Thymus (tissue), 11 donors: ENCODE data around the gene C1orf105. TPM values are rescaled to one million over a fixed set of nuclear protein-coding genes. Genes with fewer than 3 reads are reported as not detected.
A peak's percentile ranks its signal among the peaks of the same experiment; 100 is the strongest.

Source experiments
- DNase-seq, 9 donors: peaks; one replicate each; pipeline ENCODE4 v3.0.0-alpha.2; 2013; ENCODE audit warnings: low spot score in 9 of 9, low read depth in 6 of 9, missing footprints in 1 of 9
- H3K27ac ChIP-seq, 2 donors: one replicate each; pipeline ENCODE4 v1.5.1; 2013; ENCODE audit warnings: control low read depth in 1 of 2, low read depth in 1 of 2, low read length in 1 of 2, mild to moderate bottlenecking in 1 of 2, moderate library complexity in 1 of 2
- H3K27me3 ChIP-seq, 2 donors: one replicate each; pipeline ENCODE4 v1.5.1; 2013; ENCODE audit warnings: low read length in 1 of 2; ENCODE audit not compliant: control insufficient read depth in 2 of 2, insufficient read depth in 1 of 2
- H3K36me3 ChIP-seq, 2 donors: one replicate each; pipeline ENCODE4 v1.5.1; 2013; ENCODE audit warnings: low read length in 1 of 2, mild to moderate bottlenecking in 1 of 2, moderate library complexity in 1 of 2; ENCODE audit not compliant: control insufficient read depth in 2 of 2, insufficient read depth in 2 of 2
- H3K4me1 ChIP-seq, 2 donors: one replicate each; pipeline ENCODE4 v1.5.1; 2013; ENCODE audit warnings: low read length in 2 of 2; ENCODE audit not compliant: control insufficient read depth in 2 of 2, insufficient read depth in 2 of 2
- H3K4me3 ChIP-seq, 2 donors: one replicate each; pipeline ENCODE4 v1.5.1; 2013; ENCODE audit warnings: low read length in 2 of 2, control low read depth in 1 of 2, mild to moderate bottlenecking in 1 of 2
- H3K9me3 ChIP-seq, 2 donors: one replicate each; pipeline ENCODE4 v1.5.1; 2013; ENCODE audit warnings: low read length in 1 of 2, mild to moderate bottlenecking in 1 of 2; ENCODE audit not compliant: control insufficient read depth in 2 of 2, insufficient read depth in 1 of 2
- WGBS: extraction: QIAGEN DNeasy Blood & Tissue Kit; methylation state at CpG from one replicate; pipeline ENCODE4 v1.1.7; 2013; 5-methylcytosine and 5-hydroxymethylcytosine counted together
- polyA plus RNA-seq: library from polyadenylated mRNA; stranded (reverse); fragments of 200-250 nt; gene quantifications from one replicate; pipeline ENCODE4 v1.2.3, GENCODE V29; 2013
- total RNA-seq: library from RNA; stranded (reverse); fragments of 120-200 nt; gene quantifications from one replicate; pipeline ENCODE4 v1.2.4, GENCODE V29; 2013
- donor health status: healthy.

The C1orf105 gene
- total and polyA plus RNA-seq, 2 donors, result 0.28 to 0.30 TPM

GRCh38 chr1:172446547-172446946 lies 26.1 kb downstream of the C1orf105 start:
- no peak for DNase-seq
- Histone ChIP-seq H3K27ac (no peak overlapping the region), H3K4me3 (no peak overlapping the region), H3K27me3 (no peaks in the 10 kb centered on the region), H3K4me1 (peaks cover 0 to 16% of the 10 kb centered on the region in 2 donors), H3K36me3 (peaks cover 3 to 5% of the 10 kb centered on the region in 2 donors), H3K9me3 (no peaks in the 10 kb centered on the region)
- 96% methylated on average over 3 of the region's 3 CpGs for WGBS

- Histone ChIP-seq H3K27ac (no peak overlapping the region), H3K27me3 (no peaks in the 10 kb centered on the region), H3K9me3 (no peaks in the 10 kb centered on the region), H3K4me3 (no peak overlapping the region), H3K36me3 (no peaks in the 10 kb centered on the region), H3K4me1 (peaks cover 0 to 16% of the 10 kb centered on the region in 2 donors)
- DNase-seq, result no peak
- WGBS, result 98% methylated on average over 2 of the region's 2 CpGs
Measured at GRCh38 chr1:172447641-172448040, 27.2 kb downstream of the C1orf105 start.

GRCh38 chr1:172448995-172449584 lies 28.6 kb downstream of the C1orf105 start:
- no peaks in the 10 kb centered on the region for H3K9me3 ChIP-seq
- no peak for DNase-seq
- H3K36me3 ChIP-seq, result no peaks in the 10 kb centered on the region
- H3K4me1 ChIP-seq, result peaks cover 0 to 14% of the 10 kb centered on the region in 2 donors
- 95% methylated on average over 6 of the region's 6 CpGs for WGBS
- H3K4me3 ChIP-seq, result no peak overlapping the region
- no peaks in the 10 kb centered on the region for H3K27me3 ChIP-seq
- H3K27ac ChIP-seq, result no peak overlapping the region

- H3K36me3 ChIP-seq, result no peaks in the 10 kb centered on the region
- no peak overlapping the region for H3K27ac ChIP-seq
- H3K9me3 ChIP-seq, result no peaks in the 10 kb centered on the region
- peak in 3 of 9 donors; percentile 41 to 63 (median 44) for DNase-seq
- no peaks in the 10 kb centered on the region for H3K27me3 ChIP-seq
- 65% methylated on average over 18 of the region's 18 CpGs for WGBS
- H3K4me3 ChIP-seq, result no peak overlapping the region
- peaks cover 0 to 11% of the 10 kb centered on the region in 2 donors for H3K4me1 ChIP-seq
Measured at GRCh38 chr1:172449585-172450523, 29.4 kb downstream of the C1orf105 start.

GRCh38 chr1:172450524-172450885 lies 30.0 kb downstream of the C1orf105 start:
- Histone ChIP-seq H3K9me3 (no peaks in the 10 kb centered on the region), H3K27ac (no peak overlapping the region), H3K4me1 (peaks cover 0 to 11% of the 10 kb centered on the region in 2 donors), H3K27me3 (no peaks in the 10 kb centered on the region), H3K36me3 (no peaks in the 10 kb centered on the region), H3K4me3 (no peak overlapping the region)
- DNase-seq, result peak in 1 of 9 donors; percentile 62
- 89% methylated on average over 7 of the region's 7 CpGs for WGBS

GRCh38 chr1:172451002-172451443 lies 30.5 kb downstream of the C1orf105 start:
- no peak for DNase-seq
- no peak overlapping the region for H3K27ac ChIP-seq
- H3K4me3 ChIP-seq, result no peak overlapping the region
- no peaks in the 10 kb centered on the region for H3K27me3 ChIP-seq
- peaks cover 0 to 11% of the 10 kb centered on the region in 2 donors for H3K4me1 ChIP-seq
- WGBS, result 90% methylated on average over 2 of the region's 2 CpGs
- H3K9me3 ChIP-seq, result no peaks in the 10 kb centered on the region
- H3K36me3 ChIP-seq, result no peaks in the 10 kb centered on the region

GRCh38 chr1:172452536-172453152 lies 32.2 kb downstream of the C1orf105 start:
- WGBS, result 85% methylated on average over 7 of the region's 7 CpGs
- Histone ChIP-seq H3K27ac (no peak overlapping the region), H3K27me3 (no peaks in the 10 kb centered on the region), H3K9me3 (no peaks in the 10 kb centered on the region), H3K4me3 (no peak overlapping the region), H3K36me3 (no peaks in the 10 kb centered on the region), H3K4me1 (peaks cover 0 to 11% of the 10 kb centered on the region in 2 donors)
- no peak for DNase-seq

GRCh38 chr1:172453153-172453545 lies 32.7 kb downstream of the C1orf105 start:
- DNase-seq, result no peak
- 95% methylated on average over 6 of the region's 6 CpGs for WGBS
- peaks cover 0 to 11% of the 10 kb centered on the region in 2 donors for H3K4me1 ChIP-seq

GRCh38 chr1:172453607-172454006 lies 33.1 kb downstream of the C1orf105 start:
- WGBS, result 97% methylated on average over 1 of the region's 1 CpG
- Histone ChIP-seq H3K27ac (no peak overlapping the region), H3K36me3 (no peaks in the 10 kb centered on the region), H3K4me1 (peaks cover 0 to 11% of the 10 kb centered on the region in 2 donors), H3K4me3 (no peak overlapping the region), H3K27me3 (no peaks in the 10 kb centered on the region), H3K9me3 (no peaks in the 10 kb centered on the region)
- no peak for DNase-seq

More at GRCh38 chr1:172453153-172453545, 32.7 kb downstream of the C1orf105 start:
- H3K27me3 ChIP-seq, result no peaks in the 10 kb centered on the region
- H3K27ac ChIP-seq, result no peak overlapping the region
- H3K36me3 ChIP-seq, result no peaks in the 10 kb centered on the region
- no peaks in the 10 kb centered on the region for H3K9me3 ChIP-seq
- H3K4me3 ChIP-seq, result no peak overlapping the region
